HL-60 (cell line): ENCODE measurements around the gene P4HA2.

Experiments used
- CTCF ChIP-seq: IDR thresholded peaks from one replicate; pipeline ENCODE4 v1.5.1; 2011; ENCODE audit warnings: low read length, control low read depth, inconsistent platforms; ENCODE audit not compliant: insufficient read depth
- POLR2AphosphoS5 ChIP-seq: IDR thresholded peaks from 2 replicates; pipeline ENCODE4 v1.6.1; 2012; ENCODE audit warnings: low read depth
- REST ChIP-seq: IDR thresholded peaks from 2 replicates; pipeline ENCODE4 v1.6.1; 2012; ENCODE audit warnings: low read depth; ENCODE audit not compliant: insufficient replicate concordance
- SPI1 ChIP-seq: IDR thresholded peaks from 2 replicates; pipeline ENCODE4 v1.6.1; 2012; ENCODE audit warnings: low read depth, mild to moderate bottlenecking, borderline replicate concordance

- TF ChIP-seq CTCF, result no peak
- TF ChIP-seq REST, result no peak
- TF ChIP-seq SPI1, result no peak
- no peak for TF ChIP-seq POLR2AphosphoS5
Observed at GRCh38 chr5:132182359-132183040, 45.2 kb downstream of the P4HA2 start.
